B cell (primary cell): ENCODE measurements around the gene KIF26B. TPM values are rescaled to one million over a fixed set of nuclear protein-coding genes. Genes with fewer than 3 reads are reported as not detected.

Source experiments
- ATAC-seq: fragments of 200-7000 bp; cut with Tn5 transposase; one replicate; pipeline ENCODE4 v1.10.0; 2021; ENCODE audit warnings: low read depth, mild to moderate bottlenecking, moderate number of reproducible peaks, moderate library complexity
- CTCF ChIA-PET: fragments of 350-600 bp; sonication (Branson Sonifier 250); formaldehyde crosslinking; loops from one replicate; lab custom pipeline; 2021; ENCODE audit warnings: antibody characterized with exemption, inconsistent platforms; lab: Charles Lee
- POLR2A ChIA-PET: fragments of 350-600 bp; sonication (Branson Sonifier 250); formaldehyde crosslinking; loops from one replicate; lab custom pipeline; 2021; ENCODE audit warnings: antibody characterized with exemption; lab: Charles Lee
- DNase-seq: peaks from one replicate; pipeline ENCODE4 v3.0.0; 2013
- H2AFZ ChIP-seq: 2 replicates; pipeline ENCODE4 v1.6.1; 2012; ENCODE audit warnings: mild to moderate bottlenecking, low read depth, low read length; ENCODE audit not compliant: insufficient read depth, poor library complexity, severe bottlenecking
- H3K27ac ChIP-seq, 2 donors: 1 replicate in 1 of 2; 2 replicates in 1 of 2; pipeline ENCODE4 v1.5.1; 2012 to 2013; ENCODE audit warnings: low read length in 2 of 2, mild to moderate bottlenecking in 2 of 2, moderate library complexity in 1 of 2
- H3K27me3 ChIP-seq, 4 experiments: fragments of 200-600 bp in 1 of 4; sonication (generic) in 1 of 4; replicated peaks in 1 of 4; 1 replicate in 2 of 4; 2 replicates in 2 of 4; pipeline versions ENCODE4 v1.6.1 to v1.7.0; 2013 to 2016; ENCODE audit warnings: low read length in 3 of 4, mild to moderate bottlenecking in 2 of 4, mixed read lengths in 1 of 4, moderate library complexity in 1 of 4; ENCODE audit not compliant: insufficient read depth in 4 of 4, control insufficient read depth in 3 of 4; ENCODE audit errors: control extremely low read depth in 1 of 4
- H3K36me3 ChIP-seq, 2 experiments: replicated peaks in 1 of 2; 1 replicate in 1 of 2; 2 replicates in 1 of 2; pipeline versions ENCODE4 v1.6.1 to v1.7.1; 2013; ENCODE audit warnings: low read length in 1 of 2; ENCODE audit not compliant: insufficient read depth in 2 of 2, control insufficient read depth in 1 of 2; ENCODE audit errors: control extremely low read depth in 1 of 2, extremely low read depth in 1 of 2
- H3K4me1 ChIP-seq, 2 donors: fragments of 200-600 bp in 1 of 2; sonication (generic) in 1 of 2; 1 replicate in 1 of 2; 2 replicates in 1 of 2; pipeline versions ENCODE4 v1.5.1 to v1.6.1; 2013 to 2017; ENCODE audit warnings: low read length in 2 of 2; ENCODE audit not compliant: control insufficient read depth in 2 of 2, insufficient read depth in 2 of 2
- H3K4me2 ChIP-seq: replicated peaks from 2 replicates; pipeline ENCODE3; 2012; ENCODE audit warnings: mild to moderate bottlenecking, low read depth, low read length; ENCODE audit not compliant: poor library complexity, severe bottlenecking
- H3K4me3 ChIP-seq, 5 experiments: fragments of 200-600 bp in 1 of 5; sonication (generic) in 1 of 5; 1 replicate in 3 of 5; 2 replicates in 2 of 5; pipeline versions ENCODE4 v1.5.1 to v1.7.0; 2011 to 2016; ENCODE audit warnings: low read length in 4 of 5, mild to moderate bottlenecking in 4 of 5, low read depth in 2 of 5, control low read depth in 1 of 5, moderate library complexity in 1 of 5; ENCODE audit not compliant: insufficient read depth in 1 of 5; ENCODE audit errors: control extremely low read depth in 1 of 5, extremely low read depth in 1 of 5
- H3K79me2 ChIP-seq: fragments of 200-600 bp; sonication (generic); one replicate; pipeline ENCODE4 v1.6.0; 2016; ENCODE audit warnings: low read length; ENCODE audit not compliant: control insufficient read depth, insufficient read depth
- H3K9ac ChIP-seq: fragments of 200-600 bp; sonication (generic); 2 replicates; pipeline ENCODE4 v1.6.1; 2017; ENCODE audit warnings: mild to moderate bottlenecking, low read length, moderate library complexity
- H3K9me3 ChIP-seq, 3 donors: one replicate each; pipeline versions ENCODE4 v1.6.1 to v1.7.1; 2013; ENCODE audit warnings: low read length in 2 of 3; ENCODE audit not compliant: control insufficient read depth in 2 of 3, insufficient read depth in 1 of 3; ENCODE audit errors: control extremely low read depth in 1 of 3
- H4K20me1 ChIP-seq: 2 replicates; pipeline ENCODE4 v1.6.0; 2012; ENCODE audit warnings: mild to moderate bottlenecking, low read length; ENCODE audit not compliant: insufficient read depth, control insufficient read depth, poor library complexity, severe bottlenecking
- H3K27ac Mint-ChIP-seq: one replicate; pipeline ENCODE4 v1.8.0; 2021; ENCODE audit warnings: mixed read lengths
- H3K27me3 Mint-ChIP-seq: one replicate; pipeline ENCODE4 v1.8.0; 2021; ENCODE audit warnings: mixed read lengths
- H3K4me1 Mint-ChIP-seq: one replicate; pipeline ENCODE4 v1.8.0; 2021; ENCODE audit warnings: mixed read lengths
- H3K4me3 Mint-ChIP-seq: one replicate; pipeline ENCODE4 v1.8.0; 2021; ENCODE audit warnings: mixed read lengths
- H3K9me3 Mint-ChIP-seq: one replicate; pipeline ENCODE4 v1.8.0; 2022; ENCODE audit warnings: mixed read lengths; ENCODE audit not compliant: insufficient read depth
- EZH2 ChIP-seq: IDR thresholded peaks from 2 replicates; pipeline ENCODE4 v1.6.1; 2012; ENCODE audit warnings: borderline replicate concordance, low read depth, mild to moderate bottlenecking, moderate library complexity, low read length; ENCODE audit not compliant: insufficient read depth, poor library complexity, severe bottlenecking
- WGBS: methylation state at CpG from one replicate; pipeline ENCODE4 v1.1.5; 2013; ENCODE audit warnings: missing lambda C conversion rate; ENCODE audit not compliant: insufficient coverage; 5-methylcytosine and 5-hydroxymethylcytosine counted together
- intact Hi-C: fragments of 100-400 bp; cut with micrococcal nuclease; formaldehyde crosslinking; loops from one replicate; pipeline ENCODE4 v1.10.0; 2022
- polyA plus RNA-seq: library from polyadenylated mRNA; depleted of rRNA; stranded (reverse); fragments of >200 nt; gene quantifications from 2 replicates; pipeline ENCODE4 v1.2.3, GENCODE V29; 2012
- total RNA-seq, 2 donors: library from RNA; stranded (reverse); fragments of 120-200 nt in 1 of 2; gene quantifications; 1 replicate in 1 of 2; 2 replicates in 1 of 2; pipeline versions ENCODE4 v1.2.3 to v1.2.4, GENCODE V29; 2013 to 2022
- TF ChIP-seq, protein P1 (sequence below): fragments of 200-600 bp; IDR thresholded peaks from one replicate; pipeline ENCODE4 v1.8.0; 2022; ENCODE audit warnings: antibody characterized with exemption, mild to moderate bottlenecking

Gene KIF26B
- total and polyA plus RNA-seq, 2 donors (not counting 1 experiment from before 2014, with no cell fraction given), result 0.62 TPM; not detected in 1

DNA sequence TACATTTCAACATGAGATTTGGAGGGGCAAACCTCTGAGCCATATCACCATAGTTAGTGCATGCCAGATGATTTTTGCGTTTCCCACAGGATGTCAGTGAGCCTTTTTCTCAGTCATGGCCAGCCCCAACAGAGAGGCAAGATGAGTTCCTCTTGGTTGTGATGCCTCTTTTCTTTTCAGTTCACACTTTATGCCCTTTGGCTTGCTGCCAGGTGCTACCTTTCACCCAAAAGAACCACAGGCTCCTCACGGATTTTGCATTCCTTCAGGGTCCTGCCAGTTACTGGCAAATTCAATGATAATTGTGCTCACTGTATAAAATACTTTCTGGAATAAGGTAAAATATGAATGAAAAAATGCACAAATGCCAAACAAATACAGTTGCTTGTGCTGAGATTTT is 411.3 kb downstream of the KIF26B start:
- H3K9ac ChIP-seq, result no peak overlapping the region
- no peaks in the 10 kb centered on the region for H3K4me1 Mint-ChIP-seq
- intact Hi-C loops, result no loop called here
- H3K4me2 ChIP-seq, result no peak overlapping the region
- no peaks in the 10 kb centered on the region for H3K4me1 ChIP-seq
- H3K79me2 ChIP-seq, result no peaks in the 10 kb centered on the region
- H2AFZ ChIP-seq, result no peak overlapping the region
- no peak for ATAC-seq
- H3K4me3 Mint-ChIP-seq, result no peak overlapping the region
- H3K27me3 Mint-ChIP-seq, result no peaks in the 10 kb centered on the region
- H4K20me1 ChIP-seq, result no peaks in the 10 kb centered on the region
- H3K27ac Mint-ChIP-seq, result no peak overlapping the region
- H3K4me3 ChIP-seq, result no peak overlapping the region
- TF ChIP-seq EZH2, result no peak
- TF ChIP-seq, protein P1, sequence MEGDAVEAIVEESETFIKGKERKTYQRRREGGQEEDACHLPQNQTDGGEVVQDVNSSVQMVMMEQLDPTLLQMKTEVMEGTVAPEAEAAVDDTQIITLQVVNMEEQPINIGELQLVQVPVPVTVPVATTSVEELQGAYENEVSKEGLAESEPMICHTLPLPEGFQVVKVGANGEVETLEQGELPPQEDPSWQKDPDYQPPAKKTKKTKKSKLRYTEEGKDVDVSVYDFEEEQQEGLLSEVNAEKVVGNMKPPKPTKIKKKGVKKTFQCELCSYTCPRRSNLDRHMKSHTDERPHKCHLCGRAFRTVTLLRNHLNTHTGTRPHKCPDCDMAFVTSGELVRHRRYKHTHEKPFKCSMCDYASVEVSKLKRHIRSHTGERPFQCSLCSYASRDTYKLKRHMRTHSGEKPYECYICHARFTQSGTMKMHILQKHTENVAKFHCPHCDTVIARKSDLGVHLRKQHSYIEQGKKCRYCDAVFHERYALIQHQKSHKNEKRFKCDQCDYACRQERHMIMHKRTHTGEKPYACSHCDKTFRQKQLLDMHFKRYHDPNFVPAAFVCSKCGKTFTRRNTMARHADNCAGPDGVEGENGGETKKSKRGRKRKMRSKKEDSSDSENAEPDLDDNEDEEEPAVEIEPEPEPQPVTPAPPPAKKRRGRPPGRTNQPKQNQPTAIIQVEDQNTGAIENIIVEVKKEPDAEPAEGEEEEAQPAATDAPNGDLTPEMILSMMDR, result no peak
- H3K36me3 ChIP-seq, result no peaks in the 10 kb centered on the region
- ChIA-PET CTCF (no interaction called here), POLR2A (no interaction called here)
- no peaks in the 10 kb centered on the region for H3K9me3 Mint-ChIP-seq
- 100% methylated on average over 1 of the region's 2 CpGs for WGBS
- DNase-seq, result no peak
- H3K27ac ChIP-seq, result no peak overlapping the region
- H3K9me3 ChIP-seq, result peaks cover 0 to 3% (median 0%) of the 10 kb centered on the region in 3 donors
- no peaks in the 10 kb centered on the region for H3K27me3 ChIP-seq

DNA sequence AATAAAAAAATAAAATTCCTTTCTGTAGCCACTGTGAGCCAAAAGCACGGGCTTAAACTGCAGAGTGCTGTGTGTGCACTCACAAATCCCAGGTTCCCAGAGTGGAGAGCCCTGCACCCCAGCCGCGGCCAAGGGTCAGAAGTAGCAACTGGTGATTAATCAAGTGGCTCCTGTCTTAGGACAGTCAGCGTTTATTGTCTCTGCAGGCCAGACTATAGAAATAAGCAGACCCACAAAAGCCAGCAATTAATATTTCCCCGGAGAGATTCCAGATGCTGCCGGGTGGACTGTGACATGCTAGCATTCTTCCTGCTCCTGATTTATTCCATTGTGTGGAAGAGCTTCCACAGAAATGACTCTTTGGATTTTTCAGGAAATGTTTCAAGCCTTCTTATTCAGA is 412.2 kb downstream of the KIF26B start:
- ChIA-PET CTCF (no interaction called here), POLR2A (no interaction called here)
- no peak overlapping the region for H3K27ac Mint-ChIP-seq
- H3K4me3 ChIP-seq, result no peak overlapping the region
- H3K79me2 ChIP-seq, result no peaks in the 10 kb centered on the region
- intact Hi-C loops, result no loop called here
- H3K27me3 Mint-ChIP-seq, result no peaks in the 10 kb centered on the region
- no peak for TF ChIP-seq EZH2
- TF ChIP-seq, protein P1, result no peak
- no peaks in the 10 kb centered on the region for H3K4me1 Mint-ChIP-seq
- no peak overlapping the region for H3K4me3 Mint-ChIP-seq
- no peaks in the 10 kb centered on the region for H3K4me1 ChIP-seq
- no peak overlapping the region for H3K9ac ChIP-seq
- H3K9me3 Mint-ChIP-seq, result no peaks in the 10 kb centered on the region
- 100% methylated on average over 3 of the region's 6 CpGs for WGBS
- H2AFZ ChIP-seq, result no peak overlapping the region
- no peaks in the 10 kb centered on the region for H4K20me1 ChIP-seq
- no peak for DNase-seq
- H3K36me3 ChIP-seq, result no peaks in the 10 kb centered on the region
- no peak overlapping the region for H3K4me2 ChIP-seq
- no peak for ATAC-seq
- H3K27ac ChIP-seq, result no peak overlapping the region
- no peaks in the 10 kb centered on the region for H3K27me3 ChIP-seq
- H3K9me3 ChIP-seq, result peaks cover 0 to 3% (median 0%) of the 10 kb centered on the region in 3 donors
